GM12891 (cell line): ENCODE measurements around the gene USH2A.

Source experiments
- POLR2A ChIP-seq: IDR thresholded peaks from 2 replicates; pipeline ENCODE4 v1.6.1; 2011; ENCODE audit warnings: low read depth, low read length, control low read depth
- TAF1 ChIP-seq: IDR thresholded peaks from 2 replicates; pipeline ENCODE4 v1.6.1; 2011; ENCODE audit warnings: low read depth, low read length, control low read depth

- TF ChIP-seq POLR2A (no peak), TAF1 (no peak)
These were observed 270.1 kb downstream of the USH2A start for GRCh38 chr1:216153130-216153529.
